Measurements from ENCODE around the gene C16orf90.

DNA sequence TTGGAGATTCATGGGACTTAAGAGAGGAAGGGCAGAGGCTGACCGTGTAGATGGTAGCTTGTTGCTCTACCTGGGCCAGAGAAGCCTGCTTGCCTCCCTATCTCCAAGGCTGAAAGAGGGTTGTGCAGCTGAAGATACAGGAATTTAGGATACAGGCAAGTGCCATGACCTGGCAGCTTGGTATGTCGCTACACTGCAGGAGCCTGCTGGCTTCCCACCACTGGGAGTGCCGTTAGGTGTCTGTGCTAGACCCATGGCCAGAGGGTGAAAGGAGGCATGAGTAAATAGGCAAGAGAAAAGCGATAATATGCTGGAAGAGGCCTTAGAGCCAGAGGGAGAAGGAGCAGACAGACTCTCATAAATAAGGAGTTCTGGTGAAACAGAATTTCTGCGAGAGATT is 41.2 kb downstream of the C16orf90 start:
- TF ChIP-seq, protein P1, sequence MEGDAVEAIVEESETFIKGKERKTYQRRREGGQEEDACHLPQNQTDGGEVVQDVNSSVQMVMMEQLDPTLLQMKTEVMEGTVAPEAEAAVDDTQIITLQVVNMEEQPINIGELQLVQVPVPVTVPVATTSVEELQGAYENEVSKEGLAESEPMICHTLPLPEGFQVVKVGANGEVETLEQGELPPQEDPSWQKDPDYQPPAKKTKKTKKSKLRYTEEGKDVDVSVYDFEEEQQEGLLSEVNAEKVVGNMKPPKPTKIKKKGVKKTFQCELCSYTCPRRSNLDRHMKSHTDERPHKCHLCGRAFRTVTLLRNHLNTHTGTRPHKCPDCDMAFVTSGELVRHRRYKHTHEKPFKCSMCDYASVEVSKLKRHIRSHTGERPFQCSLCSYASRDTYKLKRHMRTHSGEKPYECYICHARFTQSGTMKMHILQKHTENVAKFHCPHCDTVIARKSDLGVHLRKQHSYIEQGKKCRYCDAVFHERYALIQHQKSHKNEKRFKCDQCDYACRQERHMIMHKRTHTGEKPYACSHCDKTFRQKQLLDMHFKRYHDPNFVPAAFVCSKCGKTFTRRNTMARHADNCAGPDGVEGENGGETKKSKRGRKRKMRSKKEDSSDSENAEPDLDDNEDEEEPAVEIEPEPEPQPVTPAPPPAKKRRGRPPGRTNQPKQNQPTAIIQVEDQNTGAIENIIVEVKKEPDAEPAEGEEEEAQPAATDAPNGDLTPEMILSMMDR (IDR thresholded peaks at IDR 0.05; ENCODE audit: poor library complexity): no peak
- TF ChIP-seq EZH2phosphoT487 (IDR thresholded peaks at IDR 0.05; ENCODE audit: low read depth, severe bottlenecking, unreplicated experiment) (no peak), EZH2 (IDR thresholded peaks at IDR 0.05; ENCODE audit: borderline replicate concordance) (no peak)
